EL (cell line): ENCODE data around the gene ACTBL2.
"Not testable (repeated sequence)": the region's sequence is repeated elsewhere in the genome, so short reads cannot be mapped to it uniquely, and the experiment has no call there.

Source experiments
- DNase-seq: peaks from one replicate; pipeline ENCODE4 v3.0.0-alpha.2; 2016

Gene ACTBL2

GRCh38 chr5:57482671-57483106, at the start of gene ACTBL2:
ACTBL2 (minus strand) TSS chr5:57482811; CDS start chr5:57482707, 104 bp downstream.
- peak; percentile 65 for DNase-seq

GRCh38 chr5:57531333-57531732, 48.7 kb upstream of the ACTBL2 start:
- no peak for DNase-seq

- no peak for DNase-seq
Observed at GRCh38 chr5:57529864-57530263, 47.3 kb upstream of the ACTBL2 start.

GRCh38 chr5:57527870-57528269, 45.3 kb upstream of the ACTBL2 start:
- no peak for DNase-seq

GRCh38 chr5:57524348-57525060, 41.9 kb upstream of the ACTBL2 start:
- DNase-seq, result no peak

- not testable (repeated sequence) for DNase-seq
Observed at GRCh38 chr5:57522477-57522876, 39.9 kb upstream of the ACTBL2 start.

- not testable (repeated sequence) for DNase-seq
Observed at GRCh38 chr5:57518415-57518814, 35.8 kb upstream of the ACTBL2 start.

- no peak for DNase-seq
Observed at GRCh38 chr5:57517250-57517649, 34.6 kb upstream of the ACTBL2 start.

- DNase-seq, result no peak
Observed at GRCh38 chr5:57513785-57514184, 31.2 kb upstream of the ACTBL2 start.

- no peak for DNase-seq
Observed at GRCh38 chr5:57511321-57511720, 28.7 kb upstream of the ACTBL2 start.

- DNase-seq, result no peak
Observed at GRCh38 chr5:57509501-57510260, 27.1 kb upstream of the ACTBL2 start.

GRCh38 chr5:57508211-57508610, 25.6 kb upstream of the ACTBL2 start:
- no peak for DNase-seq

GRCh38 chr5:57505272-57506200, 22.9 kb upstream of the ACTBL2 start:
- DNase-seq, result no peak

- no peak for DNase-seq
Observed at GRCh38 chr5:57504357-57504756, 21.7 kb upstream of the ACTBL2 start.

GRCh38 chr5:57503433-57503832, 20.8 kb upstream of the ACTBL2 start:
- no peak for DNase-seq

- no peak for DNase-seq
Observed at GRCh38 chr5:57501414-57502201, 19.0 kb upstream of the ACTBL2 start.

GRCh38 chr5:57499262-57500050, 16.8 kb upstream of the ACTBL2 start:
- peak; percentile 65 for DNase-seq

- no peak for DNase-seq
Observed at GRCh38 chr5:57497733-57498132, 15.1 kb upstream of the ACTBL2 start.

GRCh38 chr5:57495285-57496086, 12.9 kb upstream of the ACTBL2 start:
- peak; percentile 14 for DNase-seq
